ENCODE data around the gene EFNA2.
"Not testable (repeated sequence)": the region's sequence is repeated elsewhere in the genome, so short reads cannot be mapped to it uniquely, and the experiment has no call there.

The EFNA2 gene

GRCh38 chr19:1315470-1316166 is 29.9 kb downstream of the EFNA2 start:
- H3K9me3 ChIP-seq: no peaks in the 10 kb centered on the region
- no peak overlapping the region for H3K27ac ChIP-seq
- peaks cover 8% of the 10 kb centered on the region; the same call in 1 of the 2 replicates for H4K20me1 ChIP-seq
- peaks cover 80% of the 10 kb centered on the region for H3K4me1 ChIP-seq
- H3K9ac ChIP-seq: no peak overlapping the region
- H3K27me3 ChIP-seq: peaks cover 50% of the 10 kb centered on the region
- peak overlapping the region; percentile 60 for H3K4me3 ChIP-seq
- peak overlapping the region; percentile 93 for H3K4me2 ChIP-seq
- TF ChIP-seq Cebpa-rat (IDR thresholded peaks at IDR 0.05): no peak
- H3K36me3 ChIP-seq: no peaks in the 10 kb centered on the region

- TF ChIP-seq Cebpa-rat (IDR thresholded peaks at IDR 0.05): no peak
- peaks cover 78% of the 10 kb centered on the region for H3K4me1 ChIP-seq
- no peak overlapping the region for H3K4me3 ChIP-seq
- H3K9me3 ChIP-seq: no peaks in the 10 kb centered on the region
- peaks cover 8% of the 10 kb centered on the region; the same call in 1 of the 2 replicates for H4K20me1 ChIP-seq
- H3K27ac ChIP-seq: no peak overlapping the region
- H3K4me2 ChIP-seq: peak overlapping the region; percentile 93
- H3K9ac ChIP-seq: no peak overlapping the region
- H3K27me3 ChIP-seq: peaks cover 53% of the 10 kb centered on the region
- H3K36me3 ChIP-seq: no peaks in the 10 kb centered on the region
Measured at GRCh38 chr19:1316466-1316865, 30.8 kb downstream of the EFNA2 start.

- Histone ChIP-seq H3K27me3 (peaks cover 57% of the 10 kb centered on the region), H3K9ac (no peak overlapping the region), H3K9me3 (no peaks in the 10 kb centered on the region), H3K4me2 (no peak overlapping the region), H3K4me3 (no peak overlapping the region), H4K20me1 (peaks cover 8% of the 10 kb centered on the region; the same call in 1 of the 2 replicates), H3K36me3 (no peaks in the 10 kb centered on the region), H3K4me1 (peaks cover 71% of the 10 kb centered on the region), H3K27ac (no peak overlapping the region)
- TF ChIP-seq Cebpa-rat (IDR thresholded peaks at IDR 0.05): no peak
Measured at GRCh38 chr19:1317274-1318003, 31.8 kb downstream of the EFNA2 start.

GRCh38 chr19:1318678-1319471 is 33.2 kb downstream of the EFNA2 start:
- no peaks in the 10 kb centered on the region for H3K9me3 ChIP-seq
- H3K4me1 ChIP-seq: peaks cover 66% of the 10 kb centered on the region
- H3K27ac ChIP-seq: no peak overlapping the region
- no peaks in the 10 kb centered on the region for H3K36me3 ChIP-seq
- peaks cover 69% of the 10 kb centered on the region for H3K27me3 ChIP-seq
- H3K9ac ChIP-seq: no peak overlapping the region
- H3K4me2 ChIP-seq: peak overlapping the region; percentile 65
- no peak overlapping the region for H3K4me3 ChIP-seq
- no peaks in the 10 kb centered on the region; the same call in 1 of the 2 replicates for H4K20me1 ChIP-seq
- TF ChIP-seq Cebpa-rat (IDR thresholded peaks at IDR 0.05): no peak

- not testable (repeated sequence) for H3K4me2 ChIP-seq, H3K9me3 ChIP-seq, H4K20me1 ChIP-seq, H3K4me3 ChIP-seq, H3K9ac ChIP-seq, H3K27ac ChIP-seq, H3K36me3 ChIP-seq
- Histone ChIP-seq H3K27me3 (peaks cover 83% of the 10 kb centered on the region), H3K4me1 (peaks cover 66% of the 10 kb centered on the region)
Measured at GRCh38 chr19:1320282-1320650, 34.6 kb downstream of the EFNA2 start.

- no peaks in the 10 kb centered on the region for H3K9me3 ChIP-seq
- H3K4me1 ChIP-seq: peaks cover 65% of the 10 kb centered on the region
- H3K9ac ChIP-seq: no peak overlapping the region
- H4K20me1 ChIP-seq: no peaks in the 10 kb centered on the region
- peaks cover 87% of the 10 kb centered on the region for H3K27me3 ChIP-seq
- H3K27ac ChIP-seq: no peak overlapping the region
- H3K36me3 ChIP-seq: no peaks in the 10 kb centered on the region
- no peak for TF ChIP-seq Cebpa-rat (IDR thresholded peaks at IDR 0.05)
- no peak overlapping the region for H3K4me3 ChIP-seq
- H3K4me2 ChIP-seq: peak overlapping the region; percentile 17
Measured at GRCh38 chr19:1321539-1321938, 35.9 kb downstream of the EFNA2 start.

GRCh38 chr19:1322198-1322981 is 36.7 kb downstream of the EFNA2 start:
- Histone ChIP-seq H4K20me1 (no peaks in the 10 kb centered on the region), H3K4me2 (peak overlapping the region; percentile 36; the same call in 1 of the 2 replicates), H3K9me3 (no peaks in the 10 kb centered on the region), H3K4me3 (no peak overlapping the region), H3K27ac (no peak overlapping the region), H3K4me1 (peaks cover 70% of the 10 kb centered on the region), H3K27me3 (peaks cover 80% of the 10 kb centered on the region), H3K9ac (no peak overlapping the region), H3K36me3 (no peaks in the 10 kb centered on the region)
- TF ChIP-seq Cebpa-rat (IDR thresholded peaks at IDR 0.05): no peak

GRCh38 chr19:1324249-1324805 is 38.7 kb downstream of the EFNA2 start:
- peaks cover 72% of the 10 kb centered on the region for H3K4me1 ChIP-seq
- TF ChIP-seq Cebpa-rat (IDR thresholded peaks at IDR 0.05): no peak
- H3K9ac ChIP-seq: no peak overlapping the region
- peaks cover 61% of the 10 kb centered on the region for H3K27me3 ChIP-seq
- H3K4me3 ChIP-seq: peak overlapping the region; percentile 46; the same call in 1 of the 2 replicates
- no peak overlapping the region for H3K27ac ChIP-seq
- H4K20me1 ChIP-seq: no peaks in the 10 kb centered on the region
- H3K36me3 ChIP-seq: no peaks in the 10 kb centered on the region
- H3K9me3 ChIP-seq: no peaks in the 10 kb centered on the region
- peak overlapping the region; percentile 53 for H3K4me2 ChIP-seq

Measured in BLaER1 (cell line).